AG04450 (cell line): ENCODE data around the gene MDM2. TPM values are rescaled to one million over a fixed set of nuclear protein-coding genes. Genes with fewer than 3 reads are reported as not detected.

Source experiments
- CTCF ChIA-PET: fragments of 300-600, 350-600 bp; formaldehyde crosslinking; extraction: SDS; loops from one replicate; lab custom pipeline; 2022; ENCODE audit warnings: antibody characterized with exemption, inconsistent platforms; lab: Charles Lee
- POLR2A ChIA-PET: fragments of 350-600 bp; formaldehyde crosslinking; extraction: SDS; loops from one replicate; lab custom pipeline; 2021; ENCODE audit warnings: antibody characterized with exemption, inconsistent platforms; lab: Yijun Ruan, JAX
- DNase-seq: peaks from one replicate; pipeline ENCODE4 v3.0.0-alpha.2; 2011; ENCODE audit warnings: low read depth, low spot score
- H3K27ac ChIP-seq: one replicate; pipeline ENCODE4 v1.5.1; 2012; ENCODE audit warnings: low read depth, low read length, control low read depth
- H3K27me3 ChIP-seq: one replicate; pipeline ENCODE4 v1.6.0; 2012; ENCODE audit warnings: low read length; ENCODE audit not compliant: control insufficient read depth, insufficient read depth
- H3K4me3 ChIP-seq: 2 replicates; pipeline ENCODE4 v1.5.1; 2011; ENCODE audit warnings: mild to moderate bottlenecking, low read depth, low read length, control low read depth
- H3K9me3 ChIP-seq: 2 replicates; pipeline ENCODE4 v1.5.1; 2012; ENCODE audit warnings: low read length; ENCODE audit not compliant: control insufficient read depth, insufficient read depth
- CTCF ChIP-seq: IDR thresholded peaks from 2 replicates; pipeline ENCODE4 v1.5.1; 2011; ENCODE audit warnings: low read depth, low read length, control low read depth, inconsistent platforms
- polyA minus RNA-seq: library from RNA; depleted of rRNA, polyadenylated mRNA; stranded (reverse); fragments of >200 nt; gene quantifications from 2 replicates; pipeline ENCODE4 v1.2.3, GENCODE V29; 2011; rRNA and poly(A)+ RNA removed
- polyA plus RNA-seq: library from polyadenylated mRNA; depleted of rRNA; stranded (reverse); fragments of >200 nt; gene quantifications from 2 replicates; pipeline ENCODE4 v1.2.3, GENCODE V29; 2011; rRNA removed

The MDM2 gene
- polyA plus RNA-seq: 75.0 and 82.2 TPM in 2 replicates
- polyA minus RNA-seq: 158 and 267 TPM in 2 replicates

- H3K27me3 ChIP-seq: no peaks in the 10 kb centered on the region
- ChIA-PET POLR2A (interaction anchor here (0.6 to 2.4 kb wide), 6 partner anchors 10 to 1215 kb away, joined by 3 to 31 read pairs (median 4); partner anchors contain the start of genes RAP1B and SLC35E3), CTCF (interaction anchor here (0.5 to 2.9 kb wide), 25 partner anchors 9 to 1387 kb away, joined by 3 to 13 read pairs (median 4); partner anchors contain the start of gene MDM1)
- peak within 1 kb of the TSS; percentile 99 for H3K27ac ChIP-seq
- H3K9me3 ChIP-seq: peaks cover 10% of the 10 kb centered on the region; the same call in 1 of the 2 replicates
- peak; percentile 61 for DNase-seq
- peak; percentile 76 for TF ChIP-seq CTCF
- H3K4me3 ChIP-seq: peak within 1 kb of the TSS; percentile 97
Observed at GRCh38 chr12:68807576-68808387, at the start of gene MDM2. TSS of gene MDM2 (plus strand) at chr12:68808177. CDS start at chr12:68808478, 301 bp downstream.

DNA sequence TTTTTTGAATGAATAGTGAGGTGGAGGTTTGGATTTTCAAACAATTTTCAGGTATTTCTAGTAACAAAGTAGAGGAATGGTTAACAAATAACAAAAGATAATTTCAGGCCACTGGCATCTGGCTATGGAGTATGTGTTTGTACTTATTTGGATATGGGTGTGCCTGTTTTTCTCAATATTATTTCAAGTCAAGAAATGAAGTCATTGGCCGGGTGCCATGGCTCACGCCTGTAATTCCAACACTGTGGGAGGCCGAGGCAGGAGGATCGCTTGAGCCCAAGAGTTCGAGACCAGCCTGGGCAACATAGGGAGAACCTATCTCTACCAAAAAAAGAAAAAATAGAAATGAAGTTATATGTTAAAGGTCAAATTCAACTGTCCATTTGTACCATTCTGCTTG, 48.1 kb upstream of the MDM2 start:
- TF ChIP-seq CTCF: no peak
- no peaks in the 10 kb centered on the region for H3K9me3 ChIP-seq
- ChIA-PET POLR2A (no interaction called here), CTCF (no interaction called here)
- no peak for DNase-seq
- H3K27me3 ChIP-seq: no peaks in the 10 kb centered on the region
- H3K4me3 ChIP-seq: no peak overlapping the region
- no peak overlapping the region for H3K27ac ChIP-seq

- TF ChIP-seq CTCF: no peak
- Histone ChIP-seq H3K4me3 (no peak overlapping the region), H3K27ac (no peak overlapping the region), H3K27me3 (no peaks in the 10 kb centered on the region), H3K9me3 (no peaks in the 10 kb centered on the region)
- CTCF ChIA-PET: no interaction called here
- DNase-seq: no peak
- POLR2A ChIA-PET: no interaction called here
Observed at GRCh38 chr12:68760806-68761441, 47.1 kb upstream of the MDM2 start.

- Histone ChIP-seq H3K9me3 (no peaks in the 10 kb centered on the region), H3K27ac (no peak overlapping the region), H3K27me3 (no peaks in the 10 kb centered on the region), H3K4me3 (no peak overlapping the region)
- ChIA-PET CTCF (no interaction called here), POLR2A (no interaction called here)
- DNase-seq: no peak
- TF ChIP-seq CTCF: no peak
Observed at GRCh38 chr12:68761442-68761812, 46.5 kb upstream of the MDM2 start.
